ENCODE data around the gene NCOR1. TPM values are rescaled to one million over a fixed set of nuclear protein-coding genes. Genes with fewer than 3 reads are reported as not detected.
A peak's percentile ranks its signal among the peaks of the same experiment; 100 is the strongest.

NCOR1 gene
- total RNA-seq, 2 experiments from 2014 or later = 68.0 to 134 TPM

- peak overlapping the region; percentile 87 for H3K27ac ChIP-seq (ENCODE audit: low read depth, low read length, poor library complexity, severe bottlenecking)
- H3K4me2 ChIP-seq (ENCODE audit: low read length) = peak overlapping the region; percentile 90
- peak overlapping the region; percentile 77 for H2AFZ ChIP-seq (ENCODE audit: low read length)
- peak; percentile 83 for DNase-seq (ENCODE audit: low spot score)
- peaks cover 20% of the 10 kb centered on the region for H3K4me1 ChIP-seq (ENCODE audit: insufficient read depth, low read length, poor library complexity, severe bottlenecking)
- ChIA-PET POLR2A (interaction anchor here (0.7 to 1.3 kb wide), 4 partner anchors 8 to 222 kb away, joined by 3 to 5 read pairs (median 3); no protein-coding TSS in a partner anchor), CTCF (ENCODE audit: unreplicated experiment) (no interaction called here)
- H3K36me3 ChIP-seq (ENCODE audit: insufficient read depth, low read length) = peaks cover 14% of the 10 kb centered on the region
- TF ChIP-seq EZH2phosphoT487 (IDR thresholded peaks at IDR 0.05; ENCODE audit: borderline replicate concordance, low read depth, low read length) = no peak
- no peak; the same call in 1 of the 2 replicates for TF ChIP-seq CTCF (conservative IDR thresholded peaks at IDR 0.05; ENCODE audit: low read length)
- no TSS peak for BruUV-seq (replicated peaks)
- H3K9me3 ChIP-seq (ENCODE audit: low read length) = peaks cover 4% of the 10 kb centered on the region; the same call in 1 of the 2 replicates
- peaks cover 68% of the 10 kb centered on the region for H3K79me2 ChIP-seq (ENCODE audit: insufficient read depth, low read depth, low read length)
- peak overlapping the region; percentile 75 for H3K4me3 ChIP-seq (ENCODE audit: low read depth, low read length, poor library complexity, severe bottlenecking)
- intact Hi-C loops (cut with micrococcal nuclease; ENCODE audit: unreplicated experiment) = loop anchor here (2.0 to 5.0 kb wide), 3 partner anchors 71 to 165 kb away; partner anchors contain the start of genes CENPV and UBB
- no peaks in the 10 kb centered on the region for H3K9me2 ChIP-seq (ENCODE audit: insufficient read depth, low read length)
- H4K20me1 ChIP-seq (ENCODE audit: insufficient read depth, low read length) = peaks cover 16% of the 10 kb centered on the region; the same call in 1 of the 2 replicates
Measured at GRCh38 chr17:16215965-16216316, 607 bp upstream of the NCOR1 start.

- Histone ChIP-seq H3K36me3 (ENCODE audit: insufficient read depth, low read length) (peaks cover 10% of the 10 kb centered on the region), H3K27ac (ENCODE audit: low read depth, low read length, poor library complexity, severe bottlenecking) (peak overlapping the region; percentile 87), H4K20me1 (ENCODE audit: insufficient read depth, low read length) (peaks cover 16% of the 10 kb centered on the region; the same call in 1 of the 2 replicates), H3K4me3 (ENCODE audit: low read depth, low read length, poor library complexity, severe bottlenecking) (peak overlapping the region; percentile 75), H3K4me1 (ENCODE audit: insufficient read depth, low read length, poor library complexity, severe bottlenecking) (peaks cover 20% of the 10 kb centered on the region), H3K9me2 (ENCODE audit: insufficient read depth, low read length) (no peaks in the 10 kb centered on the region), H3K9me3 (ENCODE audit: low read length) (peaks cover 4% of the 10 kb centered on the region; the same call in 1 of the 2 replicates), H3K4me2 (ENCODE audit: low read length) (peak overlapping the region; percentile 90), H2AFZ (ENCODE audit: low read length) (peak overlapping the region; percentile 77), H3K79me2 (ENCODE audit: insufficient read depth, low read depth, low read length) (peaks cover 78% of the 10 kb centered on the region)
- CTCF ChIA-PET (ENCODE audit: unreplicated experiment) = no interaction called here
- intact Hi-C loops (cut with micrococcal nuclease; ENCODE audit: unreplicated experiment) = loop anchor here (5.0 kb wide), 2 partner anchors 72 to 137 kb away; partner anchors contain the start of gene CENPV
- DNase-seq (ENCODE audit: low spot score) = peak; percentile 60
- POLR2A ChIA-PET = interaction anchor here (1.0 kb wide), 1 partner anchor 9 kb away, joined by 3 read pairs; no protein-coding TSS in a partner anchor
- no TSS peak for BruUV-seq (replicated peaks)
- TF ChIP-seq EZH2phosphoT487 (IDR thresholded peaks at IDR 0.05; ENCODE audit: borderline replicate concordance, low read depth, low read length) = no peak
- TF ChIP-seq CTCF (conservative IDR thresholded peaks at IDR 0.05; ENCODE audit: low read length) = no peak
Measured at GRCh38 chr17:16215002-16215272, 397 bp downstream of the NCOR1 start.

Measured in OCI-LY7 (cell line).